Liver (tissue), 3 donors: Measurements from ENCODE around the gene PPP1CC.

Experiments used
- ATF3 ChIP-seq: IDR thresholded peaks from 2 replicates; pipeline ENCODE4 v1.6.1; 2016; ENCODE audit warnings: antibody characterized with exemption
- CTCF ChIP-seq: fragments of 150-350 bp; IDR thresholded peaks from 2 replicates; pipeline ENCODE4 v1.5.1; 2017; ENCODE audit warnings: improper control_type of control experiment, low read depth, low read length; ENCODE audit not compliant: missing input control
- FOXA2 ChIP-seq: IDR thresholded peaks from 2 replicates; pipeline ENCODE4 v1.6.1; 2016; ENCODE audit warnings: antibody characterized with exemption
- GABPA ChIP-seq, 2 donors: IDR thresholded peaks in 1 of 2; conservative IDR thresholded peaks in 1 of 2; 2 replicates each; pipeline ENCODE4 v1.6.1; 2016; ENCODE audit warnings: antibody characterized with exemption in 2 of 2, mild to moderate bottlenecking in 1 of 2, moderate library complexity in 1 of 2
- JUND ChIP-seq, 2 donors: IDR thresholded peaks; 2 replicates each; pipeline ENCODE4 v1.6.1; 2016; ENCODE audit warnings: antibody characterized with exemption in 2 of 2
- RAD21 ChIP-seq, 2 donors: IDR thresholded peaks; 2 replicates each; pipeline ENCODE4 v1.6.1; 2016; ENCODE audit warnings: antibody characterized with exemption in 2 of 2, mild to moderate bottlenecking in 2 of 2
- REST ChIP-seq: IDR thresholded peaks from 2 replicates; pipeline ENCODE4 v1.6.1; 2016; ENCODE audit warnings: antibody characterized with exemption, mild to moderate bottlenecking
- RXRA ChIP-seq, 2 donors: IDR thresholded peaks; 2 replicates each; pipeline ENCODE4 v1.6.1; 2017 to 2018; ENCODE audit warnings: antibody characterized with exemption in 2 of 2, mild to moderate bottlenecking in 1 of 2
- SP1 ChIP-seq: IDR thresholded peaks from 2 replicates; pipeline ENCODE4 v1.6.1; 2018; ENCODE audit warnings: antibody characterized with exemption, mild to moderate bottlenecking
- YY1 ChIP-seq: IDR thresholded peaks from 2 replicates; pipeline ENCODE4 v1.6.1; 2016; ENCODE audit warnings: antibody characterized with exemption, mild to moderate bottlenecking
- TF ChIP-seq, protein P1 (sequence below): IDR thresholded peaks from 2 replicates; pipeline ENCODE4 v1.6.1; 2016; ENCODE audit warnings: antibody characterized with exemption
- donor health status: healthy.
- donor health status: healthy.

DNA sequence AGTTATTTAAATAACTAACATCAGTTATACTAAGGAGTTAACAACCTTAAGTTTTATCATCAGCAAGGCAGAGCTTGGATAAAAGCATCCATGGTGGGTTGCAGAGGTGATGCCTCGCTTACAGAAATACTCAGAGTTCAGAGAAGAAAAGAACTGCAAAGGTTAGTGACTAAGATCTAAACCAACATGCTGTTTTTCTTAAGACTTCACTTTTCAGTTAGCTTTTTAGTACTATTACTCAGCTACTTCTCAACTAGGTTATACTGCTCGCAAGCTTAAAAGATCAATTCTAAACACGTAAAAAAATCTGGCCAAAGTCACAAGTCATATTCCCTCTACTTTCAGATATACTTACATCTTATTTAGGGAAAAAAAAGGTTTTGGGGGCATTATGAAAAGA is 2.8 kb downstream of the PPP1CC start:
- no peak for TF ChIP-seq REST
- TF ChIP-seq CTCF, result no peak
- TF ChIP-seq YY1, result no peak
- TF ChIP-seq GABPA (IDR thresholded peaks at IDR 0.05 in 1 of 2, conservative IDR thresholded peaks at IDR 0.05 in 1 of 2), result no peak
- TF ChIP-seq SP1, result no peak
- no peak for TF ChIP-seq RXRA (IDR thresholded peaks at IDR 0.05)
- TF ChIP-seq, protein P1, sequence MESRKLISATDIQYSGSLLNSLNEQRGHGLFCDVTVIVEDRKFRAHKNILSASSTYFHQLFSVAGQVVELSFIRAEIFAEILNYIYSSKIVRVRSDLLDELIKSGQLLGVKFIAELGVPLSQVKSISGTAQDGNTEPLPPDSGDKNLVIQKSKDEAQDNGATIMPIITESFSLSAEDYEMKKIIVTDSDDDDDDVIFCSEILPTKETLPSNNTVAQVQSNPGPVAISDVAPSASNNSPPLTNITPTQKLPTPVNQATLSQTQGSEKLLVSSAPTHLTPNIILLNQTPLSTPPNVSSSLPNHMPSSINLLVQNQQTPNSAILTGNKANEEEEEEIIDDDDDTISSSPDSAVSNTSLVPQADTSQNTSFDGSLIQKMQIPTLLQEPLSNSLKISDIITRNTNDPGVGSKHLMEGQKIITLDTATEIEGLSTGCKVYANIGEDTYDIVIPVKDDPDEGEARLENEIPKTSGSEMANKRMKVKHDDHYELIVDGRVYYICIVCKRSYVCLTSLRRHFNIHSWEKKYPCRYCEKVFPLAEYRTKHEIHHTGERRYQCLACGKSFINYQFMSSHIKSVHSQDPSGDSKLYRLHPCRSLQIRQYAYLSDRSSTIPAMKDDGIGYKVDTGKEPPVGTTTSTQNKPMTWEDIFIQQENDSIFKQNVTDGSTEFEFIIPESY, result no peak
- TF ChIP-seq ATF3, result no peak
- TF ChIP-seq JUND (IDR thresholded peaks at IDR 0.05), result no peak
- TF ChIP-seq FOXA2, result no peak
- TF ChIP-seq RAD21 (IDR thresholded peaks at IDR 0.05), result no peak
